ENCODE data around the gene ZSWIM7. TPM values are rescaled to one million over a fixed set of nuclear protein-coding genes. Genes with fewer than 3 reads are reported as not detected.
A peak's percentile ranks its signal among the peaks of the same experiment; 100 is the strongest.

Gene ZSWIM7
- total and polyA plus RNA-seq, 2 experiments from 2014 or later = 16.3 to 50.4 TPM

- Mint-ChIP-seq H3K4me3 (no peak overlapping the region), H3K9me3 (no peaks in the 10 kb centered on the region), H3K27me3 (ENCODE audit: insufficient read depth, low read depth, poor library complexity) (no peaks in the 10 kb centered on the region), H3K36me3 (ENCODE audit: low read depth) (no peaks in the 10 kb centered on the region), H3K27ac (no peak overlapping the region), H3K4me1 (peaks cover 5% of the 10 kb centered on the region; the same call in 2 of the 3 replicates)
- H3F3A ChIP-seq (replicated peaks; ENCODE audit: low read depth) = no peaks in the 10 kb centered on the region
- H4K20me1 ChIP-seq (replicated peaks; ENCODE audit: insufficient read depth) = no peaks in the 10 kb centered on the region
- no peak overlapping the region for H3K4me2 ChIP-seq
- H3K36me3 ChIP-seq (ENCODE audit: insufficient read depth) = no peaks in the 10 kb centered on the region
- ATAC-seq (peak; percentile 32; the same call in 2 of the 3 replicates), DNase-seq (ENCODE audit: low spot score) (no peak)
- no peak overlapping the region for H2AFZ ChIP-seq
- no peak overlapping the region for H3K27ac ChIP-seq (ENCODE audit: low read depth)
- no peaks in the 10 kb centered on the region for H3K9me2 ChIP-seq (ENCODE audit: insufficient read depth)
- H3K79me2 ChIP-seq (replicated peaks; ENCODE audit: insufficient read depth) = no peaks in the 10 kb centered on the region
- H3K27me3 ChIP-seq (ENCODE audit: insufficient read depth) = no peaks in the 10 kb centered on the region
- TF ChIP-seq CREB1 (CRISPR knock-in tag; IDR thresholded peaks at IDR 0.05; ENCODE audit: low read depth) (no peak), EZH2 (IDR thresholded peaks at IDR 0.05; ENCODE audit: low read depth, unreplicated experiment) (no peak), ZNF114 (CRISPR knock-in tag; IDR thresholded peaks at IDR 0.05) (no peak), ZNF331 (CRISPR knock-in tag; IDR thresholded peaks at IDR 0.05; ENCODE audit: low read depth) (no peak)
- H3K4me1 ChIP-seq (ENCODE audit: insufficient read depth) = no peaks in the 10 kb centered on the region
- no peak overlapping the region for H3K4me3 ChIP-seq
Measured at GRCh38 chr17:15929941-15930340, 69.6 kb downstream of the ZSWIM7 start.

GRCh38 chr17:15928286-15928785 lies 71.2 kb downstream of the ZSWIM7 start:
- Mint-ChIP-seq H3K9me3 (no peaks in the 10 kb centered on the region), H3K4me1 (peaks cover 5% of the 10 kb centered on the region; the same call in 2 of the 3 replicates), H3K27ac (no peak overlapping the region), H3K36me3 (ENCODE audit: low read depth) (no peaks in the 10 kb centered on the region), H3K27me3 (ENCODE audit: insufficient read depth, low read depth, poor library complexity) (peaks cover 1% of the 10 kb centered on the region), H3K4me3 (no peak overlapping the region)
- H3K9me2 ChIP-seq (ENCODE audit: insufficient read depth) = no peaks in the 10 kb centered on the region
- no peaks in the 10 kb centered on the region for H3K27me3 ChIP-seq (ENCODE audit: insufficient read depth)
- H3K36me3 ChIP-seq (ENCODE audit: insufficient read depth) = no peaks in the 10 kb centered on the region
- H3K4me3 ChIP-seq = no peak overlapping the region
- H3K4me2 ChIP-seq = no peak overlapping the region
- no peaks in the 10 kb centered on the region for H4K20me1 ChIP-seq (replicated peaks; ENCODE audit: insufficient read depth)
- H3K4me1 ChIP-seq (ENCODE audit: insufficient read depth) = no peaks in the 10 kb centered on the region
- no peak for ATAC-seq
- no peak for TF ChIP-seq STAT1 (IDR thresholded peaks at IDR 0.05; ENCODE audit: unreplicated experiment)
- no peaks in the 10 kb centered on the region for H3K79me2 ChIP-seq (replicated peaks; ENCODE audit: insufficient read depth)
- no peak for DNase-seq (ENCODE audit: low spot score)
- H2AFZ ChIP-seq = no peak overlapping the region
- H3K27ac ChIP-seq (ENCODE audit: low read depth) = no peak overlapping the region
- no peaks in the 10 kb centered on the region for H3F3A ChIP-seq (replicated peaks; ENCODE audit: low read depth)

Other genes starting within 250 kb of the ZSWIM7 start
- gene ADORA2B, start 54.6 kb downstream of the ZSWIM7 start, total RNA-seq (2014; rRNA removed; shearing (Covaris generic)) = 7.9 and 13.1 TPM in 2 replicates
- gene ADORA2B, start 54.6 kb downstream of the ZSWIM7 start, polyA plus RNA-seq (2016; fragmentation: Nextera tagmentation; extraction: Ambion mirVana) = 2.7 and 3.3 TPM in 2 replicates
- gene TTC19, start 120 bp upstream of the ZSWIM7 start, total RNA-seq (2014; rRNA removed; shearing (Covaris generic)) = 92.2 and 93.5 TPM in 2 replicates
- 23.1 and 30.3 TPM in 2 replicates for gene TTC19, start 120 bp upstream of the ZSWIM7 start, polyA plus RNA-seq (2016; fragmentation: Nextera tagmentation; extraction: Ambion mirVana)
- gene NCOR1, start 215.8 kb upstream of the ZSWIM7 start, total RNA-seq (2014; rRNA removed; shearing (Covaris generic)) = 79.3 and 102 TPM in 2 replicates
- 93.4 and 132 TPM in 2 replicates for gene NCOR1, start 215.8 kb upstream of the ZSWIM7 start, polyA plus RNA-seq (2016; fragmentation: Nextera tagmentation; extraction: Ambion mirVana)
- 47.3 and 70.1 TPM in 2 replicates for gene PIGL, start 217.5 kb upstream of the ZSWIM7 start, total RNA-seq (2014; rRNA removed; shearing (Covaris generic))
- 32.3 and 32.9 TPM in 2 replicates for gene PIGL, start 217.5 kb upstream of the ZSWIM7 start, polyA plus RNA-seq (2016; fragmentation: Nextera tagmentation; extraction: Ambion mirVana)